Astrocyte (in vitro differentiated cells and primary cell): ENCODE results near the gene CA6. TPM values are rescaled to one million over a fixed set of nuclear protein-coding genes. Genes with fewer than 3 reads are reported as not detected.
A peak's percentile ranks its signal among the peaks of the same experiment; 100 is the strongest.

Source experiments
- DNase-seq: peaks from one replicate; pipeline ENCODE4 v3.0.0-alpha.2; 2010; ENCODE audit warnings: low read depth
- FAIRE-seq: peaks from 2 replicates; lab custom pipeline; 2011; peaks lifted over from hg19 to GRCh38; lab: Jason Lieb, UNC
- H2AFZ ChIP-seq: 2 replicates; pipeline ENCODE4 v1.6.0; 2012; ENCODE audit warnings: low read depth, low read length, inconsistent platforms
- H3K27ac ChIP-seq: 2 replicates; pipeline ENCODE4 v1.5.1; 2011; ENCODE audit warnings: low read depth, low read length, inconsistent platforms
- H3K27me3 ChIP-seq: 2 replicates; pipeline ENCODE4 v1.6.0; 2011; ENCODE audit warnings: low read length, inconsistent platforms; ENCODE audit not compliant: insufficient read depth
- H3K36me3 ChIP-seq: 2 replicates; pipeline ENCODE4 v1.5.1; 2011; ENCODE audit warnings: low read length, inconsistent platforms; ENCODE audit not compliant: insufficient read depth
- H3K4me1 ChIP-seq: 2 replicates; pipeline ENCODE4 v1.5.1; 2011; ENCODE audit warnings: low read length, inconsistent platforms; ENCODE audit not compliant: insufficient read depth
- H3K4me2 ChIP-seq: 2 replicates; pipeline ENCODE4 v1.6.0; 2012; ENCODE audit warnings: low read length, inconsistent platforms
- H3K4me3 ChIP-seq: 2 replicates; pipeline ENCODE4 v1.5.1; 2011; ENCODE audit warnings: low read depth, mild to moderate bottlenecking, low read length, inconsistent platforms; ENCODE audit not compliant: insufficient read depth
- H3K79me2 ChIP-seq: 2 replicates; pipeline ENCODE4 v1.6.0; 2012; ENCODE audit warnings: mild to moderate bottlenecking, low read length, inconsistent platforms; ENCODE audit not compliant: insufficient read depth
- H3K9ac ChIP-seq: 2 replicates; pipeline ENCODE4 v1.6.0; 2012; ENCODE audit warnings: mild to moderate bottlenecking, low read length, inconsistent platforms
- H3K9me3 ChIP-seq: 2 replicates; pipeline ENCODE4 v1.5.1; 2012; ENCODE audit warnings: low read depth, mild to moderate bottlenecking, low read length, inconsistent platforms; ENCODE audit not compliant: insufficient read depth
- H4K20me1 ChIP-seq: 2 replicates; pipeline ENCODE4 v1.6.0; 2012; ENCODE audit warnings: low read length, inconsistent platforms; ENCODE audit not compliant: insufficient read depth
- H3K27ac Mint-ChIP-seq: one replicate; pipeline ENCODE4 v1.8.0; 2021; ENCODE audit warnings: mild to moderate bottlenecking, mixed read lengths; ENCODE audit not compliant: unreplicated experiment
- H3K27me3 Mint-ChIP-seq: one replicate; pipeline ENCODE4 v1.8.0; 2021; ENCODE audit warnings: low read depth, mixed read lengths; ENCODE audit not compliant: unreplicated experiment
- H3K36me3 Mint-ChIP-seq: one replicate; pipeline ENCODE4 v1.8.0; 2021; ENCODE audit warnings: low read depth, mixed read lengths; ENCODE audit not compliant: unreplicated experiment
- H3K4me1 Mint-ChIP-seq: one replicate; pipeline ENCODE4 v1.8.0; 2021; ENCODE audit warnings: low read depth, mixed read lengths; ENCODE audit not compliant: unreplicated experiment
- H3K4me3 Mint-ChIP-seq: one replicate; pipeline ENCODE4 v1.8.0; 2021; ENCODE audit warnings: mild to moderate bottlenecking, moderate library complexity, mixed read lengths; ENCODE audit not compliant: unreplicated experiment
- H3K9me3 Mint-ChIP-seq: one replicate; pipeline ENCODE4 v1.8.0; 2021; ENCODE audit warnings: mild to moderate bottlenecking, mixed read lengths; ENCODE audit not compliant: unreplicated experiment
- EZH2 ChIP-seq: IDR thresholded peaks from 2 replicates; pipeline ENCODE4 v1.6.1; 2012; ENCODE audit warnings: mild to moderate bottlenecking, low read length, inconsistent platforms; ENCODE audit not compliant: insufficient read depth
- total RNA-seq: library from RNA; stranded (reverse); gene quantifications from 2 replicates; pipeline ENCODE4 v1.2.1, GENCODE V29; 2021
- TF ChIP-seq, protein P1 (sequence below): IDR thresholded peaks from 2 replicates; pipeline ENCODE4 v1.5.1; 2011; ENCODE audit warnings: low read depth, mild to moderate bottlenecking, inconsistent platforms, low read length, moderate library complexity; ENCODE audit not compliant: insufficient read depth

CA6 gene
- total RNA-seq, 1 donor from 2014 or later: not detected

DNA sequence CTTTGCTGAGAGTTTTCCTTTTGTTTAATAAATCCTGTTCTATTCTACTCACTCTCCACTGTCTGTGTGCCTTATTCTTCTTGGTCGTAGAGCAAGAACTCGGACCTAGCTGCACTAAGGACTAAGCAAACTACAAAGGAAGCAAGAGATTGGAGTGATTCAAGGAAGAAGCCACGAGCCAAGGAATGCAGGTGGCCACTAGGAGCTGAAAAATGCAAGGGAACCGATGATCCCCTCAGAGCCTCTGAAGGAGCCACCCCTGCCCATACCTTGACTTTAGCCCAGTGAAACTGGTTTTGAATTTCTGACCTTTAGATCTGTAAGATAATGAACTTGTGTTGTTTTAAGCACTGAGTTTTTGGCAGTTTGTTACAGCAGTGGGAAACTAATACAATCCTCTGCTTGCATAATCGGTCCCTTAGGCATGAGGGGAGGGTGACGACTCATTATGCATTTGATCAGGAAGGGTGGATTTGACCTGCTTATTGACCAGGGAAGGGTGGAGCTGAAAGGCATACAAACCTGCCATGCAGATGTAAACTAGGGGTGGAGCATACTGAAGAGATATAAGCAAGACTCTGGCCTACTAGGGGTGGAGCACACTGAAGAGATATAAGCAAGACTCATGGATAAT, 6.2 kb upstream of the CA6 start:
- peaks cover 8% of the 10 kb centered on the region for H3K9me3 ChIP-seq
- Mint-ChIP-seq H3K36me3 (peaks cover 3% of the 10 kb centered on the region), H3K4me1 (peaks cover 8% of the 10 kb centered on the region), H3K4me3 (no peak overlapping the region), H3K27me3 (peaks cover 2% of the 10 kb centered on the region), H3K27ac (peak overlapping the region; percentile 47), H3K9me3 (no peaks in the 10 kb centered on the region)
- H3K4me1 ChIP-seq: peaks cover 13% of the 10 kb centered on the region
- H4K20me1 ChIP-seq: no peaks in the 10 kb centered on the region
- H3K27ac ChIP-seq: no peak overlapping the region
- H3K36me3 ChIP-seq: no peaks in the 10 kb centered on the region
- no peak overlapping the region for H3K4me2 ChIP-seq
- H3K4me3 ChIP-seq: no peak overlapping the region
- peak; percentile 34 for DNase-seq
- TF ChIP-seq, protein P1, sequence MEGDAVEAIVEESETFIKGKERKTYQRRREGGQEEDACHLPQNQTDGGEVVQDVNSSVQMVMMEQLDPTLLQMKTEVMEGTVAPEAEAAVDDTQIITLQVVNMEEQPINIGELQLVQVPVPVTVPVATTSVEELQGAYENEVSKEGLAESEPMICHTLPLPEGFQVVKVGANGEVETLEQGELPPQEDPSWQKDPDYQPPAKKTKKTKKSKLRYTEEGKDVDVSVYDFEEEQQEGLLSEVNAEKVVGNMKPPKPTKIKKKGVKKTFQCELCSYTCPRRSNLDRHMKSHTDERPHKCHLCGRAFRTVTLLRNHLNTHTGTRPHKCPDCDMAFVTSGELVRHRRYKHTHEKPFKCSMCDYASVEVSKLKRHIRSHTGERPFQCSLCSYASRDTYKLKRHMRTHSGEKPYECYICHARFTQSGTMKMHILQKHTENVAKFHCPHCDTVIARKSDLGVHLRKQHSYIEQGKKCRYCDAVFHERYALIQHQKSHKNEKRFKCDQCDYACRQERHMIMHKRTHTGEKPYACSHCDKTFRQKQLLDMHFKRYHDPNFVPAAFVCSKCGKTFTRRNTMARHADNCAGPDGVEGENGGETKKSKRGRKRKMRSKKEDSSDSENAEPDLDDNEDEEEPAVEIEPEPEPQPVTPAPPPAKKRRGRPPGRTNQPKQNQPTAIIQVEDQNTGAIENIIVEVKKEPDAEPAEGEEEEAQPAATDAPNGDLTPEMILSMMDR: no peak
- TF ChIP-seq EZH2: no peak
- no peaks in the 10 kb centered on the region for H3K79me2 ChIP-seq
- FAIRE-seq: no peak
- no peaks in the 10 kb centered on the region for H3K27me3 ChIP-seq
- no peak overlapping the region for H3K9ac ChIP-seq
- no peak overlapping the region for H2AFZ ChIP-seq

DNA sequence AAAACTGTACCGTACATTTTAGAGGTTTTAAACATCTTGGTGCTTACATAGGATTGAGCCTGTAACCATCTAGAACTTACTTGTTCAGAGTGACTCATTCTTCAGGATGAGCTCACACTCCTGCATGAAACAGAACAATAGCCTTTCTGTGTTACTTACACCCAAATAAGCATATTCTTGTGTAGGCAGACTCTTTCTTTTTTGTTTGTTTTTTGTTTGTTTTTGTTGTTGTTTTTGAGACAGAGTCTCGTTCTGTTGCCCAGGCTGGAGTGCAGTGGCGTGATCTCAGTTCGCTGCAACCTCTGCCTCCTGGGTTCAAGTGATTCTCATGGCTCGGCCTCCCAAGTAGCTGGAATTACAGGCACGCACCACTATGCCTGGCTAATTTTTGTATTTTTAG, 3.8 kb upstream of the CA6 start:
- peak overlapping the region; percentile 47 for H3K27ac Mint-ChIP-seq
- FAIRE-seq: peak; percentile 37

More for the DNA sequence above, 3.8 kb upstream of the CA6 start:
- Mint-ChIP-seq H3K9me3 (no peaks in the 10 kb centered on the region), H3K4me3 (no peak overlapping the region), H3K4me1 (peaks cover 8% of the 10 kb centered on the region), H3K36me3 (peaks cover 3% of the 10 kb centered on the region), H3K27me3 (peaks cover 7% of the 10 kb centered on the region)
- Histone ChIP-seq H3K4me3 (no peak overlapping the region), H3K9me3 (peaks cover 8% of the 10 kb centered on the region), H2AFZ (no peak overlapping the region), H3K79me2 (no peaks in the 10 kb centered on the region), H3K4me1 (peaks cover 13% of the 10 kb centered on the region), H3K36me3 (no peaks in the 10 kb centered on the region), H3K27me3 (no peaks in the 10 kb centered on the region), H3K27ac (peak overlapping the region; percentile 56), H4K20me1 (no peaks in the 10 kb centered on the region), H3K4me2 (peak overlapping the region; percentile 58), H3K9ac (peak overlapping the region; percentile 39)
- DNase-seq: peak; percentile 91
- TF ChIP-seq, protein P1: no peak
- no peak for TF ChIP-seq EZH2
